Transverse colon (tissue), 3 donors: ENCODE results near the gene RGS5.

Experiments
- CTCF ChIP-seq, 5 experiments: fragments of 200-600 bp in 3 of 5; fragments of 450-650 bp in 2 of 5; sonication (generic) in 3 of 5; IDR thresholded peaks; 1 replicate in 2 of 5; 2 replicates in 3 of 5; pipeline ENCODE4 v1.5.1; 2016 to 2017; ENCODE audit warnings: antibody characterized with exemption in 5 of 5, inconsistent platforms in 3 of 5, mild to moderate bottlenecking in 2 of 5, moderate library complexity in 1 of 5
- EP300 ChIP-seq: sonication (generic); formaldehyde crosslinking; IDR thresholded peaks from one replicate; pipeline ENCODE4 v1.6.1; 2017; ENCODE audit warnings: antibody characterized with exemption, low read depth
- POLR2A ChIP-seq: fragments of 450-650 bp; IDR thresholded peaks from one replicate; pipeline ENCODE4 v1.6.1; 2016; ENCODE audit warnings: antibody characterized with exemption, mild to moderate bottlenecking, moderate library complexity

GRCh38 chr1:163130225-163130856 is 72.4 kb downstream of the RGS5 start:
- TF ChIP-seq CTCF (IDR thresholded peaks at IDR 0.05): no peak
- no peak for TF ChIP-seq EP300
- TF ChIP-seq POLR2A: no peak
